Neuronal stem cell (in vitro differentiated cells): Measurements from ENCODE around the gene ZNF215.

Experiments
- DNase-seq: peaks from one replicate; pipeline ENCODE4 v3.0.0-alpha.2; 2013; ENCODE audit warnings: low spot score
- H2AFZ ChIP-seq: one replicate; pipeline ENCODE4 v1.6.1; 2013; ENCODE audit warnings: mild to moderate bottlenecking, low read length, inconsistent platforms
- H2AK5ac ChIP-seq: 2 replicates; pipeline ENCODE4 v1.6.1; 2013; ENCODE audit warnings: low read depth, mild to moderate bottlenecking, inconsistent platforms, low read length, moderate library complexity, mixed read lengths
- H2BK120ac ChIP-seq: 2 replicates; pipeline ENCODE4 v1.6.1; 2013; ENCODE audit warnings: low read depth, mild to moderate bottlenecking, inconsistent platforms, low read length, moderate library complexity, mixed read lengths
- H2BK12ac ChIP-seq: one replicate; pipeline ENCODE4 v1.6.1; 2013; ENCODE audit warnings: low read length, inconsistent platforms
- H2BK15ac ChIP-seq: 2 replicates; pipeline ENCODE4 v1.6.1; 2013; ENCODE audit warnings: mild to moderate bottlenecking, low read length, inconsistent platforms, mixed read lengths
- H2BK5ac ChIP-seq: one replicate; pipeline ENCODE4 v1.6.1; 2013; ENCODE audit warnings: inconsistent platforms, mild to moderate bottlenecking, low read length, moderate library complexity
- H3K14ac ChIP-seq: one replicate; pipeline ENCODE4 v1.6.1; 2013; ENCODE audit warnings: low read length, inconsistent platforms
- H3K18ac ChIP-seq: 2 replicates; pipeline ENCODE4 v1.6.1; 2013; ENCODE audit warnings: low read length, inconsistent platforms
- H3K23ac ChIP-seq: 2 replicates; pipeline ENCODE4 v1.6.1; 2013; ENCODE audit warnings: low read depth, mild to moderate bottlenecking, mixed read lengths, low read length, inconsistent platforms; ENCODE audit not compliant: poor library complexity
- H3K27ac ChIP-seq: replicated peaks from 3 replicates; pipeline ENCODE4 v1.5.1; 2013; ENCODE audit warnings: low read length, inconsistent platforms
- H3K27me3 ChIP-seq, 3 experiments: 2 replicates each; pipeline ENCODE4 v1.6.1; 2013; ENCODE audit warnings: low read length in 3 of 3, mild to moderate bottlenecking in 2 of 3, inconsistent platforms in 1 of 3, low read depth in 1 of 3, mixed read lengths in 1 of 3, moderate library complexity in 1 of 3; ENCODE audit not compliant: control insufficient read depth in 3 of 3, insufficient read depth in 3 of 3
- H3K36me3 ChIP-seq, 2 donors: replicated peaks in 1 of 2; 2 replicates each; pipeline ENCODE4 v1.6.1; 2013; ENCODE audit warnings: low read length in 2 of 2; ENCODE audit not compliant: control insufficient read depth in 2 of 2, insufficient read depth in 2 of 2
- H3K4ac ChIP-seq: 2 replicates; pipeline ENCODE4 v1.6.1; 2013; ENCODE audit warnings: inconsistent platforms, mild to moderate bottlenecking, low read length, moderate library complexity
- H3K4me1 ChIP-seq, 2 donors: 1 replicate in 1 of 2; 2 replicates in 1 of 2; pipeline ENCODE4 v1.6.1; 2013; ENCODE audit warnings: low read length in 2 of 2, low read depth in 1 of 2; ENCODE audit not compliant: control insufficient read depth in 2 of 2, insufficient read depth in 1 of 2
- H3K4me2 ChIP-seq: one replicate; pipeline ENCODE4 v1.6.1; 2013; ENCODE audit warnings: mild to moderate bottlenecking, low read length, inconsistent platforms; ENCODE audit not compliant: insufficient read depth, poor library complexity, severe bottlenecking
- H3K4me3 ChIP-seq, 2 donors: 2 replicates each; pipeline ENCODE4 v1.5.1; 2013; ENCODE audit warnings: low read length in 2 of 2, mild to moderate bottlenecking in 2 of 2, inconsistent platforms in 1 of 2, moderate library complexity in 1 of 2
- H3K79me1 ChIP-seq: one replicate; pipeline ENCODE4 v1.6.1; 2013; ENCODE audit warnings: low read depth, mild to moderate bottlenecking, inconsistent platforms, low read length, moderate library complexity
- H3K9ac ChIP-seq: one replicate; pipeline ENCODE4 v1.6.1; 2013; ENCODE audit warnings: mild to moderate bottlenecking, low read depth, low read length, inconsistent platforms; ENCODE audit not compliant: poor library complexity
- H3K9me3 ChIP-seq, 2 donors: replicated peaks in 1 of 2; 2 replicates each; pipeline versions ENCODE3 to v1.6.1; 2013; ENCODE audit warnings: low read length in 2 of 2, mild to moderate bottlenecking in 2 of 2, inconsistent platforms in 1 of 2, low read depth in 1 of 2, mixed read lengths in 1 of 2, moderate library complexity in 1 of 2; ENCODE audit not compliant: control insufficient read depth in 2 of 2, insufficient read depth in 1 of 2
- H4K8ac ChIP-seq: one replicate; pipeline ENCODE4 v1.6.1; 2013; ENCODE audit warnings: low read depth, mild to moderate bottlenecking, inconsistent platforms, low read length, moderate library complexity
- H4K91ac ChIP-seq: one replicate; pipeline ENCODE4 v1.6.1; 2013; ENCODE audit warnings: low read length, low read depth, mild to moderate bottlenecking, inconsistent platforms; ENCODE audit not compliant: poor library complexity
- WGBS, 2 donors: extraction: QIAGEN DNeasy Blood & Tissue Kit; methylation state at CpG; one replicate each; pipeline ENCODE4 v1.1.7; 2013; ENCODE audit warnings: missing lambda C conversion rate in 2 of 2, mixed read lengths in 1 of 2; ENCODE audit not compliant: insufficient read length in 2 of 2, insufficient replicate concordance in 1 of 2; ENCODE audit errors: extremely low coverage in 2 of 2; 5-methylcytosine and 5-hydroxymethylcytosine counted together

Gene ZNF215

DNA sequence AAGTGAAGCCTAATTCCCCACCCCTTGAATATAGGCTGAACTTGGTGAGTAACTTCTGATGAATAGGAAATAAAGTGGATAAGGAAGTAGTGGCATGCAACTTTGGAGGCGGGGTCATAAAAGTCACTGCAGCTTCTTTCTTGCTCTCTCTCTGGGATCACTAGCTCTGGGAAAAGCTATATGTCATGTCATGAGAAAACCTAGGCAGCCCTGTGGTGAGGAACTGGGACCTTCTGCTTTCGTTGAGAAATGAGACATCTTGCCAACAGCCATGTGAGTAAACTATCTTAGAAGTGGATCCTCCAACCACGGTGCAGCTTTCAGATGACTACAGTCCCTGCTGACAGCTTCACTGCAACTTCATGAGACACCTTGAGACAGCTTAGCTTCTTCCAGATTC is 78.3 kb downstream of the ZNF215 start:
- no peaks in the 10 kb centered on the region for H3K27me3 ChIP-seq
- no peak overlapping the region for H4K8ac ChIP-seq
- no peak overlapping the region for H2BK5ac ChIP-seq
- H2AFZ ChIP-seq: no peak overlapping the region
- H2AK5ac ChIP-seq: no peak overlapping the region
- peaks cover 3% of the 10 kb centered on the region for H3K79me1 ChIP-seq
- no peak overlapping the region for H2BK120ac ChIP-seq
- DNase-seq: no peak
- no peak overlapping the region for H4K91ac ChIP-seq
- H3K27ac ChIP-seq: no peak overlapping the region
- H2BK12ac ChIP-seq: no peak overlapping the region
- no peak overlapping the region for H3K9ac ChIP-seq
- no peak overlapping the region for H3K4me3 ChIP-seq
- H3K4me2 ChIP-seq: no peak overlapping the region
- no peaks in the 10 kb centered on the region for H3K9me3 ChIP-seq
- H3K4ac ChIP-seq: no peak overlapping the region
- WGBS, 2 donors: no CpG with 5 or more reads among the region's 3 CpGs
- H2BK15ac ChIP-seq: no peak overlapping the region
- no peak overlapping the region for H3K14ac ChIP-seq
- H3K4me1 ChIP-seq: no peaks in the 10 kb centered on the region
- no peak overlapping the region for H3K23ac ChIP-seq
- peaks cover 7 to 34% of the 10 kb centered on the region in 2 donors for H3K36me3 ChIP-seq
- H3K18ac ChIP-seq: no peak overlapping the region
